Erythroblast (primary cell): Measurements from ENCODE around the gene TTC28.
A peak's percentile ranks its signal among the peaks of the same experiment; 100 is the strongest.

Experiments
- DNase-seq, 2 experiments: peaks; one replicate each; lab custom pipeline; 2025; lab: John Stamatoyannopoulos, UW
- GATA1 ChIP-seq: IDR thresholded peaks from 2 replicates; pipeline ENCODE4 v1.6.1; 2011; ENCODE audit warnings: low read depth, mild to moderate bottlenecking, control low read depth, low read length, moderate library complexity
- POLR2A ChIP-seq: IDR thresholded peaks from 2 replicates; pipeline ENCODE4 v1.6.1; 2011; ENCODE audit warnings: mild to moderate bottlenecking, low read length

The TTC28 gene

GRCh38 chr22:28604966-28605761 lies 74.5 kb downstream of the TTC28 start:
- no peak for DNase-seq
- TF ChIP-seq GATA1 (no peak), POLR2A (no peak)

DNA sequence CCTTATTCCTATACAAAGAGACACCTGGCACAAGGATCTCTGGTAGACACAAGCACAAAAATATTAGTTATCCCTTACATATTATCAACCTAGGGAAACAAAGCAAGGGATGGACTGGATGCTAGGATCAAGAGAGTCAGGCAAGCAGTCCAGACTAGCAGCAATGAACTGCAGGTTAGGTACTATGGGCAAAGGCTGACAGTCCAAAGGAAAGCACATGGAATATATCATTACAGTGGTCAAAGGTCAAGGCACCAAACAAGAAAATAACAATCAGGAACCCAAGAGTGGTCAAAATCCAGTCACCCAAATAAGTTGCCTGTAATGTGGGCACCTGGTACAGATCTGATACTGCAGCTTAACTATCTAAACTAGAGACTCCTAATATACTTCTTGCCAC lies 77.7 kb downstream of the TTC28 start:
- TF ChIP-seq POLR2A = no peak
- TF ChIP-seq GATA1 = no peak
- DNase-seq = no peak

DNA sequence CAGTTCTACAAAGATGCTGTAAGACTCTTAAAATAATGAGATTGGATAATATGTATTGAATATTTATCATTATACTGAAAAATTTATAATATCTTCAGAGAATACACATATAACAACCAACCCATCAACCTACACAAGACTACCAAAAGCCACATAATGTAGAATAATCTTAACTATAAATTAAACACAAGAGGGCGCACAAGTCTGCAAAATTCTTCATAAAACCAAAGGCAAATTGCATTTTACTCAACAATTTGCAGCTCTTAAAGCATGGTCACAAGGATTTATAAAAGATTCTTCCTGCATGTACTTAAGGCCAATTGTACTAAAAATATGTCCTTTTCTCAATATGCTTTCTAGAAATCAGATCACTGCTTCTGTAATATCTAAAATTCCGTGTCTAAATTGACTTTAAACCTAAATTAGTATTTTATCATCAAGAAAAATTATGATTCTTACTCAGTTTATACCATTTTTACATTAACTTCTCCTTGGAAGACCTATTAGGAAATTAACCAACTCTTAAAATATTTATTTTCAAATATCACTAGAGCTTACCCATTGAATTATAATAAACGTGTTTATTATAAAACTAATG lies 79.0 kb downstream of the TTC28 start:
- peak; percentile 55 to 73 for DNase-seq
- TF ChIP-seq GATA1 (no peak), POLR2A (no peak)

DNA sequence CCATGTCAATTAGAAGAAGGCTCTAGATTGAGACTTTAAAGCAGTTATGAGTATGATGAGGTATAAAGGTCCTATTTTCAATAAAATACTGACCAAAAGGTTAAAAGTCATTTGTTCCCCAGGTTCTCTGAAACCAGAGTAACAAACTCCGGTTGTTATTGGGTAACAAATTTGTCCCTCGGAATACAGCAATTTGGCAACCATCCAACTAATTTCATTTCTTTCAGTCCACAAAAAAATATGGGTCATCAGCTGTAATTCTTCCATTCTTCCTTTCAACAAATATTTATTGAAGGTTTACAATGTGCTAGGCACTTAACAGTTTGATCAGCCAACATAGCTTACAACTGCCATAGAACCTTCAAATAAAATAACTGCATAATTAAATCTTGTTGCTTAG lies 79.9 kb downstream of the TTC28 start:
- DNase-seq = no peak
- TF ChIP-seq GATA1 (no peak), POLR2A (no peak)

- DNase-seq = no peak
- TF ChIP-seq GATA1 = no peak
- no peak for TF ChIP-seq POLR2A
These were observed 82.0 kb downstream of the TTC28 start for GRCh38 chr22:28597665-28598064.

GRCh38 chr22:28594797-28595462 lies 84.7 kb downstream of the TTC28 start:
- TF ChIP-seq GATA1 (no peak), POLR2A (no peak)
- DNase-seq = peak; percentile 68 to 76

DNA sequence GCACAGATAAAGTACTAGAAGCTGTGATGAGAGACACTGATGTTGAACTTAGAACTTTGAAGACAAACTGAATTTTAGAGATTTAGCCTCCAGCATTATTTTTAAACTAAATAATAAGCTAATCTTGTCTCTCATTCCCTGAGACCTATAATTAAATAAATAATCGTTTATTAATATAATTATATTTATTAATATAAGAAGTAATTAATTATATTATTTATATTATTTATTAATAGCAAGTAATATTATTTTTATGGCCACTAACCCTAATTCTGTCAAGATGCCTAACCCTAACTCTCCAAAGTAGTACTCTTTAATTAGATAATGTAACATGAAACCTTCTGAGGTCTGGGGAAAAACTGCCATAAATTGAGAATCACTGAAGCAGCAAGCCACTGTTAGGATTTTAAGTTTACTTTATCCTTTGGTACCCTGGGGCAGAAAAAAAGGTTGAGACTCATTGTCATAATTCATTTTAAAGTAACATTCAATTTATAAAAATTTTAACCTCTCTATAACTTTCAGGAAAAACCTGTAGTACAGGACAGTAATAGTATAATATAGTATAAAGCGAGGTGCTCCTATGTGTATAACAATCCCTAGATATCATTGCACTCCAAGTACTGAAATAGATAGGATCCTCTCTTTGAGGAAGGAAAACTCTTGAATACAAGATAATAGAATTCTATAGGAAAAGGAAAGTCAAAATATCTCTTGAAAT lies 85.4 kb downstream of the TTC28 start:
- TF ChIP-seq GATA1 = no peak
- no peak for TF ChIP-seq POLR2A

GRCh38 chr22:28593299-28593698 lies 86.3 kb downstream of the TTC28 start:
- DNase-seq = no peak
- TF ChIP-seq POLR2A = no peak

More for the DNA sequence above, 85.4 kb downstream of the TTC28 start:
- no peak for DNase-seq

DNA sequence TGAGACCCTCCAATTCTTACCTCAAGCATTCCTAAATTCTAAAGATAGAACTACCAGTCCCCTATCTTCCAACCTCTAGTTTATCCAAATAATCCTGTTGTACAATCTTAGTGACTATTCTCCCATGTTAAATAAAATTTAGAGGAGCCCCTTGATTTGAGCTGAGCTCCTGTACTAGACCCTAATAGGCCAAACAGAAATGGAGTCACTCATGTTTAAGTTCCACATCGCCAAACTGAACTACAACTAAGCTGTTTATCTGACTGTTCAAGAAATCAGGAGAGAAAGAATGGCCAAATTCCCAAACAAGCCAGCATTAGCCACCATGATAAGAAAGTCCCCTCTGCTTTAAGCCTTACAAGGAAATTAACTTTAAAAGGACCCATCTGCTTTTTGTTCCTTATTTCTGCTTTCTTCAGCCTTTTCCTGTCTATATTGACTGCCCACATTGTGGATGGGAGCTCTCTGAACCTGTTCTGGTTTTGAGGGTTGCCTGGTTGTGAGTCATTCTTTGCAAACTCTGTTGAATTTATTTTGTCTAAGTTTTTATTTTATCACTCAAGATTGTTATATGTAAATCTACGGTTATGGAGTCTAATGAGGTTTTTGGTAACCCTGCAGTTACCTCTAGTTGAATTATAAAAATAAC lies 90.4 kb downstream of the TTC28 start:
- no peak for DNase-seq
- TF ChIP-seq POLR2A (no peak), GATA1 (no peak)

DNA sequence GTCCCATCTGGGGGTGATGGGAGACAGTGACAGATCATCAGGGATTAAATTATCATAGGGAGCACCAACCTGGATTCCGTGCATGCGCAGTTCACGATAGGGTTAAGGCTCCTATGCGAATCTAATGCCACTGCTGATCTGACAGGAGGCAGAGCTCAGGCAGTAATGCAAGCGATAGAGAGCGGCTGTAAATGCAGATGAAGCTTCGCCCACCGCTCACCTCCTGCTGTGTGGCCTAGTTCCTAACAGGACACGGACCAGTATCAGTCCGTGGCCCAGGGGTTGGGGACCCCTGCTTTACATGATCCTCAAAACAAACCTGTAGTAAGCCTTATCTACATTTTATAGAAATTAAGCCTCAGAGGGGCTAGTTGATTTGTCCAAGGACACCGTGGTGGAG lies 94.3 kb downstream of the TTC28 start:
- TF ChIP-seq POLR2A = no peak
- no peak for TF ChIP-seq GATA1
- DNase-seq = no peak

- no peak for DNase-seq
- TF ChIP-seq POLR2A (no peak), GATA1 (no peak)
These were observed 96.8 kb downstream of the TTC28 start for GRCh38 chr22:28582806-28583205.

DNA sequence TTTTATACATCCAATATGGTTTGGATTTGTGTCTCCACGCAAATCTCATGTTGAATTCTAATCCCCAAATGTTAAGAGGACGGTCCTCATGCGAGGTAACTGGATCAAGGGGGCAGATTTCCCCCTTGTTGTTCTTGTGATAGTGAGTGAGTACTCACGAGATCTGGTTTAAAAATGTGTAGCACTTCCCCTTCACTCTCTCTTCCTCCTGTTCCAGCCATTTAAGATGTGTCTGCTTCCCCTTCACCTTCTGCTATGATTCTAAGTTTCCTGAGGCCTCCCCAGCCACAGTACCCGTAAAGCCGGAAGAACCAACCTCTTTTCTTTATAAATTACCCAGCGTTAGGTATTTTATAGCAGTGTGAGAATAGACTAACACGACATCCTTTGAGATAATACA lies 98.6 kb downstream of the TTC28 start:
- no peak for DNase-seq
- no peak for TF ChIP-seq POLR2A
- TF ChIP-seq GATA1 = no peak

- TF ChIP-seq GATA1 = no peak
- no peak for TF ChIP-seq POLR2A
- no peak for DNase-seq
These were observed 103.5 kb downstream of the TTC28 start for GRCh38 chr22:28576162-28576561.
